Measurements from ENCODE around the gene SCP2.
A peak's percentile ranks its signal among the peaks of the same experiment; 100 is the strongest.

Gene SCP2

DNA sequence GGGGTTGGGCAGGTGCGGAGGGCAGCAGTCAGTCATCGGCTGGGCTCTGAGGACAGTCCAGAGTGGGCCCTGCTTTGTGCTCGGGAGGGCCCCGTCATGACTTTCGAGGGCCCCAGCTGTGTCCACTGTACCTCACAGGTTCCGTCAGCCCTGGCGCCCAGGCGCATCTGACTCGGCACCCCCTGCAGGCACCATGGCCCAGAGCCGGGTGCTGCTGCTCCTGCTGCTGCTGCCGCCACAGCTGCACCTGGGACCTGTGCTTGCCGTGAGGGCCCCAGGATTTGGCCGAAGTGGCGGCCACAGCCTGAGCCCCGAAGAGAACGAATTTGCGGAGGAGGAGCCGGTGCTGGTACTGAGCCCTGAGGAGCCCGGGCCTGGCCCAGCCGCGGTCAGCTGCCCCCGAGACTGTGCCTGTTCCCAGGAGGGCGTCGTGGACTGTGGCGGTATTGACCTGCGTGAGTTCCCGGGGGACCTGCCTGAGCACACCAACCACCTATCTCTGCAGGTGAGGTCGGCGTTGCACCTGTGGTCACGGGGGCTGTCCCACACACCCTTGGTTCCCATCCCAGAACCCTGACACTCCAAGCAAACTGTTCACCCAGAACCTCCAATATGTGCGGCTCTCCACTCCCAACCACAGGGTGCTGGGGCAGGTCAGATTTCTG, 142.7 kb downstream of the SCP2 start:
- TF ChIP-seq, protein P1, sequence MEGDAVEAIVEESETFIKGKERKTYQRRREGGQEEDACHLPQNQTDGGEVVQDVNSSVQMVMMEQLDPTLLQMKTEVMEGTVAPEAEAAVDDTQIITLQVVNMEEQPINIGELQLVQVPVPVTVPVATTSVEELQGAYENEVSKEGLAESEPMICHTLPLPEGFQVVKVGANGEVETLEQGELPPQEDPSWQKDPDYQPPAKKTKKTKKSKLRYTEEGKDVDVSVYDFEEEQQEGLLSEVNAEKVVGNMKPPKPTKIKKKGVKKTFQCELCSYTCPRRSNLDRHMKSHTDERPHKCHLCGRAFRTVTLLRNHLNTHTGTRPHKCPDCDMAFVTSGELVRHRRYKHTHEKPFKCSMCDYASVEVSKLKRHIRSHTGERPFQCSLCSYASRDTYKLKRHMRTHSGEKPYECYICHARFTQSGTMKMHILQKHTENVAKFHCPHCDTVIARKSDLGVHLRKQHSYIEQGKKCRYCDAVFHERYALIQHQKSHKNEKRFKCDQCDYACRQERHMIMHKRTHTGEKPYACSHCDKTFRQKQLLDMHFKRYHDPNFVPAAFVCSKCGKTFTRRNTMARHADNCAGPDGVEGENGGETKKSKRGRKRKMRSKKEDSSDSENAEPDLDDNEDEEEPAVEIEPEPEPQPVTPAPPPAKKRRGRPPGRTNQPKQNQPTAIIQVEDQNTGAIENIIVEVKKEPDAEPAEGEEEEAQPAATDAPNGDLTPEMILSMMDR (IDR thresholded peaks at IDR 0.05) = no peak
- Mint-ChIP-seq H3K4me3 (no peak overlapping the region), H3K9me3 (no peaks in the 10 kb centered on the region), H3K27ac (no peak overlapping the region), H3K27me3 (ENCODE audit: low read depth, poor library complexity) (peaks cover 21% of the 10 kb centered on the region), H3K4me1 (peaks cover 10% of the 10 kb centered on the region), H3K36me3 (ENCODE audit: low read depth) (no peaks in the 10 kb centered on the region)
- peak; percentile 2 for DNase-seq

DNA sequence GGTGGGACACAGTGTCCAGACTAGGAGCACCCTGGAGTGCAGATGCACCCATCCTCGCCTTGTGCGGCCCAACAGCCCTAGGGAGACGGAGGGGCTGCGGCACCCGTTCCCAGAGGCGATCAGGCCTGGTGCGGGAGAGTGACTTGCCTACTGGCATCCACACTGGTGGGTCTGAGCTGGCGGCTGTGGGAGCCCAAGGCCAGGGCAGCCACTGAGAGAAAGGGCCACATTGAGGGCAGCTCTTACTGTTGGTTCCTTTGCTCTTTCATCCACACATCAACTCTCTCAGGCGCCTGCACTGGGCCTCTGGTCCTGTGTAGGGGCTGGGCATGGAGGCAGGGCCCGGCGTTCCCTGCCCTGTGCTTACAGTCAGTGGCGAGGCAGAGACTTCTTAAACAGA, 143.5 kb downstream of the SCP2 start:
- TF ChIP-seq, protein P1 (IDR thresholded peaks at IDR 0.05) = no peak
- no peak overlapping the region for H3K4me3 Mint-ChIP-seq

DNA sequence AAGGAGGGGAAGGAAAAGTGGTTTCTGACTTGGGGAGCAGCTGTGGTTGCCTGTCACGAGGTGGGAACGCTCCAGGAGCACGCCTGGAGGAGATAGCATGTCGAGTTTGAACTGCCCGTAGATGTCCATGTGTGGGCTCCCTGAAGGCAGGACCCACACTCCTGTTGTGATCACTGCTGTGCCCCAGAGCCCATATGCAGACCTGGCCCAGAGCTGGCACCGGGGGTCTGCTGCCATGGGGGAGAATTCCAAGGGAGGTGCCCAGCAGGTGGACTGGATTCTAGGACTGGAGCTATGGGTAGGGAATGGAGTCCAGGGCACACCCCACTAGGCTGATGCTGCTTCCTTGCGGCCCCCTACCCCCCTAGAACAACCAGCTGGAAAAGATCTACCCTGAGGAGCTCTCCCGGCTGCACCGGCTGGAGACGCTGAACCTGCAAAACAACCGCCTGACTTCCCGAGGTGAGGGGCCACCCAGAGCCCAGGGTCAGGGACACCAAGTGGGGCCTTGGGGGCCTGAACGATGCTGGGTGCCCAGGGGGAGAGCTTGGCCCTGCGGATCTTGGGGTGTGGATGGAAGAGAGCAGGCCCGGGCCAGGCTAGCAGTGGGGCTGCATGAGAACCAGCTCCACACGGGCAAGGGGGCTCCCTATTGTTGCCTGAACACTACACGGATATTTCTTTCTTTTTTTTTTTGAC, 144.2 kb downstream of the SCP2 start:
- H3K36me3 Mint-ChIP-seq (ENCODE audit: low read depth) = no peaks in the 10 kb centered on the region
- no peaks in the 10 kb centered on the region for H3K9me3 Mint-ChIP-seq
- peaks cover 24% of the 10 kb centered on the region for H3K4me1 Mint-ChIP-seq

More for the DNA sequence above, 143.5 kb downstream of the SCP2 start:
- Mint-ChIP-seq H3K27me3 (ENCODE audit: low read depth, poor library complexity) (peaks cover 12% of the 10 kb centered on the region), H3K36me3 (ENCODE audit: low read depth) (no peaks in the 10 kb centered on the region), H3K9me3 (no peaks in the 10 kb centered on the region), H3K4me1 (peaks cover 19% of the 10 kb centered on the region), H3K27ac (no peak overlapping the region)
- DNase-seq = peak; percentile 1

DNA sequence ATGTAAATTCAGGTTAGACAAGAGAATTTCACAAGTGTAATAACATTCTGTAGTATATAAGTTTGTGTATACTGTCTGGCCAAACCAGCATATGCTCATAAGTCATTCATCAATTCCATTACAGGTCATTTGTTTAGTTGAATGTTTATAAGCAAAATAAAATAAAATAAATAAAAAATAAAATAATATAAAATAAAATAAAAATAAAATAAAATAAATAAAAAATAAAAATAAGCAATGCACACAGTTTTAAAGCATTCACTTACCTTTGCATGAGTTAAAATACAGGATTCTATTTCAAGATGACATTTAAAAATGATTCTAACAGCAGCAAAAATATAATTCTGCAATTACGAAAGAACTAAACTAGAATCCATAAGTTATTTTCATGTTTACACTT, 144.8 kb downstream of the SCP2 start:
- DNase-seq = no peak
- no peaks in the 10 kb centered on the region for H3K9me3 Mint-ChIP-seq
- no peak overlapping the region for H3K4me3 Mint-ChIP-seq
- no peaks in the 10 kb centered on the region for H3K36me3 Mint-ChIP-seq (ENCODE audit: low read depth)
- TF ChIP-seq, protein P1 (IDR thresholded peaks at IDR 0.05) = no peak
- no peak overlapping the region for H3K27ac Mint-ChIP-seq
- peaks cover 27% of the 10 kb centered on the region for H3K4me1 Mint-ChIP-seq
- H3K27me3 Mint-ChIP-seq (ENCODE audit: low read depth, poor library complexity) = peaks cover 8% of the 10 kb centered on the region

More for the DNA sequence above, 144.2 kb downstream of the SCP2 start:
- peak; percentile 0 for DNase-seq
- Mint-ChIP-seq H3K27me3 (ENCODE audit: low read depth, poor library complexity) (peaks cover 10% of the 10 kb centered on the region), H3K27ac (no peak overlapping the region), H3K4me3 (no peak overlapping the region)
- TF ChIP-seq, protein P1 (IDR thresholded peaks at IDR 0.05) = no peak

DNA sequence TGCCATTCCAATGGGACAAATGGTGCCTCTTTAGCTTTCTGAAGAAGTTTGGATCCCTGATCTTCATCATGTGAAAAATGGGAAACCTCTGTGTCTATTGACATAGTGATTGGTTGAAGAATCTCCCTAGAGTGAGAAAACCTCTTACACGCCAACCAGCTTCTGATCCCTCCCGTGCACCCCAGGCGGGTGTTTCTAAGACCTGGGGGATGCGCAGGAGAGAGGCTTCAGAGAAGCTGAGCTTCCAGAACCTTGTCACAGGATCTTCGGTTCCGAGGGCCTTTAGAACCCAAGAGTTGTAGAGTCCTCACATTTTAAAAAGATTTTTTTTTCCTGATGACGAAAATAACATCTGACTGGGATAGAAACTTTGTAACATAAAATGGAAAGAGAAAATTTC, 146.2 kb downstream of the SCP2 start:
- H3K9me3 Mint-ChIP-seq = no peaks in the 10 kb centered on the region
- H3K27ac Mint-ChIP-seq = no peak overlapping the region
- no peaks in the 10 kb centered on the region for H3K36me3 Mint-ChIP-seq (ENCODE audit: low read depth)
- H3K4me1 Mint-ChIP-seq = peaks cover 28% of the 10 kb centered on the region
- no peak overlapping the region for H3K4me3 Mint-ChIP-seq
- H3K27me3 Mint-ChIP-seq (ENCODE audit: low read depth, poor library complexity) = peaks cover 4% of the 10 kb centered on the region
- no peak for DNase-seq
- TF ChIP-seq, protein P1 (IDR thresholded peaks at IDR 0.05) = no peak

Data from nephron progenitor cell (in vitro differentiated cells).